ENCODE measurements around the gene TMEM266.

- TF ChIP-seq, protein P1, sequence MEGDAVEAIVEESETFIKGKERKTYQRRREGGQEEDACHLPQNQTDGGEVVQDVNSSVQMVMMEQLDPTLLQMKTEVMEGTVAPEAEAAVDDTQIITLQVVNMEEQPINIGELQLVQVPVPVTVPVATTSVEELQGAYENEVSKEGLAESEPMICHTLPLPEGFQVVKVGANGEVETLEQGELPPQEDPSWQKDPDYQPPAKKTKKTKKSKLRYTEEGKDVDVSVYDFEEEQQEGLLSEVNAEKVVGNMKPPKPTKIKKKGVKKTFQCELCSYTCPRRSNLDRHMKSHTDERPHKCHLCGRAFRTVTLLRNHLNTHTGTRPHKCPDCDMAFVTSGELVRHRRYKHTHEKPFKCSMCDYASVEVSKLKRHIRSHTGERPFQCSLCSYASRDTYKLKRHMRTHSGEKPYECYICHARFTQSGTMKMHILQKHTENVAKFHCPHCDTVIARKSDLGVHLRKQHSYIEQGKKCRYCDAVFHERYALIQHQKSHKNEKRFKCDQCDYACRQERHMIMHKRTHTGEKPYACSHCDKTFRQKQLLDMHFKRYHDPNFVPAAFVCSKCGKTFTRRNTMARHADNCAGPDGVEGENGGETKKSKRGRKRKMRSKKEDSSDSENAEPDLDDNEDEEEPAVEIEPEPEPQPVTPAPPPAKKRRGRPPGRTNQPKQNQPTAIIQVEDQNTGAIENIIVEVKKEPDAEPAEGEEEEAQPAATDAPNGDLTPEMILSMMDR (IDR thresholded peaks at IDR 0.05) = peak; percentile 74 to 92 (median 86)
- TF ChIP-seq EP300 (IDR thresholded peaks at IDR 0.05) = no peak
Observed at GRCh38 chr15:76190751-76191538, 131.2 kb downstream of the TMEM266 start.

Data from upper lobe of left lung (tissue), 4 donors.